Bronchial epithelial cell (primary cell): ENCODE measurements around the gene UBE2J2. TPM values are rescaled to one million over a fixed set of nuclear protein-coding genes. Genes with fewer than 3 reads are reported as not detected.

Source experiments
- DNase-seq: peaks from one replicate; pipeline ENCODE4 v3.0.0-alpha.2; 2010; ENCODE audit warnings: low read depth
- FAIRE-seq: peaks from 2 replicates; lab custom pipeline; 2011; peaks lifted over from hg19 to GRCh38; lab: Jason Lieb, UNC
- H3K27me3 ChIP-seq: 2 replicates; pipeline ENCODE4 v1.5.1; 2011; ENCODE audit warnings: low read length; ENCODE audit not compliant: control insufficient read depth, insufficient read depth
- H3K36me3 ChIP-seq: 2 replicates; pipeline ENCODE4 v1.5.1; 2011; ENCODE audit warnings: low read length; ENCODE audit not compliant: control insufficient read depth, insufficient read depth
- H3K4me3 ChIP-seq: 2 replicates; pipeline ENCODE4 v1.5.1; 2011; ENCODE audit warnings: mild to moderate bottlenecking, low read depth, low read length, control low read depth
- total RNA-seq: library from RNA; depleted of rRNA; stranded (reverse); fragments of >200 nt; gene quantifications from 2 replicates; pipeline ENCODE4 v1.2.1, GENCODE V29; 2014
- TF ChIP-seq, protein P1 (sequence below): IDR thresholded peaks from 2 replicates; pipeline ENCODE4 v1.5.1; 2011; ENCODE audit warnings: mild to moderate bottlenecking, moderate library complexity, low read length, control low read depth, inconsistent platforms; ENCODE audit not compliant: insufficient read depth, severe bottlenecking

Gene UBE2J2
- total RNA-seq, 1 donor from 2014 or later: 41.3 TPM

DNA sequence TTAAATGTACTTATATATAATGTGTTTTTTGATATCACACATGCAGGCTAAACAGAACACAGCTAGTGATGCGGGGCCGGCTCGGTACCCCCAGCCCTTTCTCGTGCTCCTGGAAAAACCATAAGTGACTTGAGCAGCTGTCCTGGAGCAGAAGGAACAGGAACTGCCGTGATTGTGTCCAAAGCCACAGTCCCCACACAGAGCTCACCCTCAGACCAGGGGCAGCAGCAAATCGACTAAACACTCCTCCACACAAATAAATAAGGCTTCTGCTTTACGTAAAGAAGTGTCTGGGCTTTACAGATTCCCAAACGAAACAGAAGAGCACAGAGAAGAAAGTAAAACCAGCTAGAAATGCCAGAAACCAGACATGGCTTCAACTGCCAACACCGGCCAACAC lies 9.6 kb downstream of the UBE2J2 start:
- DNase-seq: no peak
- FAIRE-seq: no peak
- H3K27me3 ChIP-seq: no peaks in the 10 kb centered on the region
- peaks cover 35% of the 10 kb centered on the region for H3K36me3 ChIP-seq
- no peak overlapping the region for H3K4me3 ChIP-seq
- TF ChIP-seq, protein P1, sequence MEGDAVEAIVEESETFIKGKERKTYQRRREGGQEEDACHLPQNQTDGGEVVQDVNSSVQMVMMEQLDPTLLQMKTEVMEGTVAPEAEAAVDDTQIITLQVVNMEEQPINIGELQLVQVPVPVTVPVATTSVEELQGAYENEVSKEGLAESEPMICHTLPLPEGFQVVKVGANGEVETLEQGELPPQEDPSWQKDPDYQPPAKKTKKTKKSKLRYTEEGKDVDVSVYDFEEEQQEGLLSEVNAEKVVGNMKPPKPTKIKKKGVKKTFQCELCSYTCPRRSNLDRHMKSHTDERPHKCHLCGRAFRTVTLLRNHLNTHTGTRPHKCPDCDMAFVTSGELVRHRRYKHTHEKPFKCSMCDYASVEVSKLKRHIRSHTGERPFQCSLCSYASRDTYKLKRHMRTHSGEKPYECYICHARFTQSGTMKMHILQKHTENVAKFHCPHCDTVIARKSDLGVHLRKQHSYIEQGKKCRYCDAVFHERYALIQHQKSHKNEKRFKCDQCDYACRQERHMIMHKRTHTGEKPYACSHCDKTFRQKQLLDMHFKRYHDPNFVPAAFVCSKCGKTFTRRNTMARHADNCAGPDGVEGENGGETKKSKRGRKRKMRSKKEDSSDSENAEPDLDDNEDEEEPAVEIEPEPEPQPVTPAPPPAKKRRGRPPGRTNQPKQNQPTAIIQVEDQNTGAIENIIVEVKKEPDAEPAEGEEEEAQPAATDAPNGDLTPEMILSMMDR: no peak

DNA sequence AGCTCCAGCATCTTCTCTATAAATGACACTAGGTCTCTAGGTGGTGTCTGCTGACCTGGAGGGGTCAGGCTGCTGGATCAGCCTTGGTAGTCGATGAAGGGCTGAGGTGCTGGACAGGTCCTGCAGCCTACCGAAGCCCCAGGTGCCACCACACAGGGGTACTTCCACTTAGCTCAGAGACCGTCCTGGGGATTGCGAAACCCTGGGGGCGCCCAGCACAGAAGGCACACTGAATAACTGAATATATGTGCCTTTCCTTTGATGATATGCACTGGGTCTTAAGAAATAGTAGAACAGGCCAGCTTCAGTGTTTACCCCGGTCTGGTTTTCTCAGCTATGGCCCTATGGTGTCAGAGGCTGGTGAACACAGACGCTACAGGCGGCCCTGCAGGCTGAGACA lies 10.9 kb downstream of the UBE2J2 start:
- peaks cover 29% of the 10 kb centered on the region for H3K36me3 ChIP-seq
- H3K27me3 ChIP-seq: no peaks in the 10 kb centered on the region
- DNase-seq: no peak
- H3K4me3 ChIP-seq: no peak overlapping the region
- TF ChIP-seq, protein P1: no peak
- FAIRE-seq: no peak

DNA sequence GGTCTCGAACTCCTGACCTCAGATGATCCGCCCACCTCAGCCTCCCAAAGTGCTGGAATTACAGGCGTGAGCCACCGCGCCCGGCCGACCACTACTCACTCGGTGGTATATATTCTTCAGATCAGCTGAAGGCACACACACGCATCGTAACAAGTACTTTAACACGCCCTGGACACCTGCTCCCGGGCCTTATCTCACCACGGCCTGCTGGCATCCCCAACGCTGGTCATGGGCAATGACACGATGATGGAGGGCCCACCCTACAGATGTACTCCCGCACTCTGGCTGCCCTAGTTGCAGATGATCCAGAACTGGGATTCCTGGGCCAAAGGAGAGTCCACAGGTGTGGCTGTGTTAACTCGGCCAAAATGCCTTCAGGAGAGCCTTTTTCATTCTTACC lies 11.6 kb downstream of the UBE2J2 start:
- no peak for DNase-seq
- FAIRE-seq: no peak
- peaks cover 25% of the 10 kb centered on the region for H3K36me3 ChIP-seq
- TF ChIP-seq, protein P1: no peak
- no peaks in the 10 kb centered on the region for H3K27me3 ChIP-seq
- H3K4me3 ChIP-seq: no peak overlapping the region

DNA sequence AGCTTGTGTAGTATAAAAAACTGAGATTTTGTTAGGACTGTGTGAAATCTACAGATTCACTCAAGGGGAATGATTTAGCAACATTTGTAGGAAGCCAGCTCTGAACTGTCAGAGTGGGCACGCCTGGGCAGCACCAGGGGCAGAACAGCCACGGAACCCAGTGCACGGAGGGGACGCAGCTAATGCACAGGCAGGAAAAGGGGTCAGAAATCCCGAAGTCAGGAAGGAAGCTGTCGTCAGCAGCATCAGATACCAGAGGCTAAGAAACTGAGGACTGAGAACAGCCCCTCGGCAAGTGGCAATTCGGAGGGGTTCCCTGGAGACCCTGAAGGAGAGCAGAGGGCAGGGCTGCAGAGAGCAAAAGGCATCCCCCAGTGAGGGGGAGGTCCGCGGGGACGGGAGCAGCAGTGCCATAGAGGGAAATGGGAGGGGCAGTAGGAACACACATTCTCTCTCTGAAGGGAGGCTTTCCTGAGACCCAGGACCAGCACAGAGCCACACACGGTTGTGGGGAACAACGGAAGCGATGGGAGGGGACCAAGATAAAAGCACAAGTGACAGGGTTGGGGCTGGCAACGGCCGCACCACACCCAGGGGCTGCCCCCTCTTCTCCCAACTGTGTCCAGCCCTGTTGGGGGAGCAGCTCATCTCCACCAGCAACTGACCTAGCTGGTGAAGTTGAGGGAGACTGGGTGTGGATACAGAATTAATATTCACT lies 12.7 kb downstream of the UBE2J2 start:
- peaks cover 24% of the 10 kb centered on the region for H3K36me3 ChIP-seq
- FAIRE-seq (no peak), DNase-seq (no peak)
- no peaks in the 10 kb centered on the region for H3K27me3 ChIP-seq
- no peak overlapping the region for H3K4me3 ChIP-seq
- TF ChIP-seq, protein P1: no peak

GRCh38 chr1:1259951-1260600 lies 13.6 kb downstream of the UBE2J2 start:
- DNase-seq: no peak
- FAIRE-seq: peak; percentile 73
- TF ChIP-seq, protein P1: no peak
- H3K27me3 ChIP-seq: no peaks in the 10 kb centered on the region
- H3K36me3 ChIP-seq: peaks cover 25% of the 10 kb centered on the region
- H3K4me3 ChIP-seq: no peak overlapping the region
